Measurements from ENCODE around the gene SMIM45.

SMIM45 gene

GRCh38 chr22:41966607-41967240, 14.8 kb downstream of the SMIM45 start:
- DNase-seq: peak; percentile 88
- Histone ChIP-seq H2AK5ac (ENCODE audit: low read depth, low read length) (no peak overlapping the region), H3K36me3 (ENCODE audit: control insufficient read depth, insufficient read depth, low read length) (no peaks in the 10 kb centered on the region), H3K9me1 (ENCODE audit: insufficient read depth, low read length) (no peaks in the 10 kb centered on the region), H3K4ac (ENCODE audit: low read depth, low read length) (no peak overlapping the region), H3K9ac (ENCODE audit: low read depth, low read length) (no peak overlapping the region), H3K14ac (replicated peaks; ENCODE audit: low read depth, low read length) (no peak overlapping the region), H4K8ac (ENCODE audit: low read depth in 2 of 2, low read length in 2 of 2) (no peak overlapping the region), H3K56ac (ENCODE audit: extremely low read depth, insufficient read depth, low read length) (no peak overlapping the region), H2BK120ac (ENCODE audit: low read depth, low read length) (no peak overlapping the region), H3K27ac (ENCODE audit: insufficient read depth, low read length) (no peak overlapping the region), H3K4me1 (ENCODE audit: control insufficient read depth, insufficient read depth, low read length) (no peaks in the 10 kb centered on the region; the same call in 1 of the 2 replicates), H3K9me3 (ENCODE audit: control insufficient read depth, insufficient read depth, low read length) (no peaks in the 10 kb centered on the region), H3K4me2 (ENCODE audit: low read depth, low read length) (no peak overlapping the region), H2AK9ac (replicated peaks; ENCODE audit: low read depth, low read length, poor library complexity) (no peak overlapping the region), H2BK15ac (ENCODE audit: low read depth, low read length) (no peak overlapping the region), H3K4me3 (ENCODE audit: insufficient read depth, low read depth, low read length) (no peak overlapping the region), H4K5ac (ENCODE audit: low read depth, low read length) (no peak overlapping the region), H2BK5ac (ENCODE audit: low read depth, low read length, poor library complexity, severe bottlenecking) (no peak overlapping the region), H4K91ac (ENCODE audit: insufficient read depth, low read depth, low read length) (no peak overlapping the region), H3K27me3 (ENCODE audit: control insufficient read depth, insufficient read depth, low read length) (peaks cover 18% of the 10 kb centered on the region; the same call in 1 of the 2 replicates), H4K20me1 (ENCODE audit: insufficient read depth, low read length) (no peaks in the 10 kb centered on the region), H3K18ac (ENCODE audit: low read depth, low read length) (no peak overlapping the region), H2AFZ (replicated peaks; ENCODE audit: low read length, poor library complexity) (peak overlapping the region; percentile 45), H3K23ac (ENCODE audit: low read depth, low read length) (no peak overlapping the region), H3K79me1 (ENCODE audit: low read depth in 1 of 2, low read length in 2 of 2) (no peaks in the 10 kb centered on the region), H2BK20ac (ENCODE audit: low read depth, low read length) (no peak overlapping the region)
- whole genome bisulfite sequencing, 2 experiments (ENCODE audit: extremely low coverage in 2 of 2, insufficient read length in 1 of 2): 28% methylated on average over 5 of the region's 8 CpGs; no CpG with 5 or more reads in 1 of the 2 experiments
- BruUV-seq (replicated peaks): no TSS peak
- in situ Hi-C loops (cut with MboI; ENCODE audit: low sequenced_read_pairs) (loop anchor here (5.0 kb wide), 1 partner anchor 476 kb away; no protein-coding TSS in a partner anchor), dilution Hi-C loops (cut with HindIII; ENCODE audit: low sequenced_read_pairs, unreplicated experiment) (no loop called here), intact Hi-C loops (cut with micrococcal nuclease) (loop anchor here (1.0 to 2.0 kb wide), 5 partner anchors 112 to 506 kb away; partner anchors contain the start of genes NDUFA6 and SMDT1)
- ChIA-PET CTCF (interaction anchor here (0.8 to 1.7 kb wide), 2 partner anchors 473 to 478 kb away, joined by 3 to 7 read pairs; no protein-coding TSS in a partner anchor), POLR2A (ENCODE audit: unreplicated experiment) (no interaction called here)
- no peak for TF ChIP-seq MAZ (IDR thresholded peaks at IDR 0.05; ENCODE audit: borderline replicate concordance, low read depth, low read length)
- TF ChIP-seq RAD21 (IDR thresholded peaks at IDR 0.05; ENCODE audit: low read length): peak; percentile 66
- peak; percentile 55 for TF ChIP-seq SMC3 (IDR thresholded peaks at IDR 0.05; ENCODE audit: low read depth, low read length)
- TF ChIP-seq CTCF (conservative IDR thresholded peaks at IDR 0.05; ENCODE audit: low read depth, low read length): peak; percentile 65
- no peak for TF ChIP-seq MAFK (IDR thresholded peaks at IDR 0.05; ENCODE audit: low read depth, low read length)
- ATAC-seq (ENCODE audit: low read depth): peak; percentile 89

Data from IMR-90 (cell line).